B cell (primary cell): ENCODE measurements around the gene NCKAP5L. TPM values are rescaled to one million over a fixed set of nuclear protein-coding genes. Genes with fewer than 3 reads are reported as not detected.
A peak's percentile ranks its signal among the peaks of the same experiment; 100 is the strongest.

Experiments used
- ATAC-seq: fragments of 200-7000 bp; cut with Tn5 transposase; one replicate; pipeline ENCODE4 v1.10.0; 2021; ENCODE audit warnings: low read depth, mild to moderate bottlenecking, moderate number of reproducible peaks, moderate library complexity
- CTCF ChIA-PET: fragments of 350-600 bp; sonication (Branson Sonifier 250); formaldehyde crosslinking; loops from one replicate; lab custom pipeline; 2021; ENCODE audit warnings: antibody characterized with exemption, inconsistent platforms; lab: Charles Lee
- POLR2A ChIA-PET: fragments of 350-600 bp; sonication (Branson Sonifier 250); formaldehyde crosslinking; loops from one replicate; lab custom pipeline; 2021; ENCODE audit warnings: antibody characterized with exemption; lab: Charles Lee
- DNase-seq: peaks from one replicate; pipeline ENCODE4 v3.0.0; 2013
- H2AFZ ChIP-seq: 2 replicates; pipeline ENCODE4 v1.6.1; 2012; ENCODE audit warnings: mild to moderate bottlenecking, low read depth, low read length; ENCODE audit not compliant: insufficient read depth, poor library complexity, severe bottlenecking
- H3K27ac ChIP-seq, 2 donors: 1 replicate in 1 of 2; 2 replicates in 1 of 2; pipeline ENCODE4 v1.5.1; 2012 to 2013; ENCODE audit warnings: low read length in 2 of 2, mild to moderate bottlenecking in 2 of 2, moderate library complexity in 1 of 2
- H3K27me3 ChIP-seq, 4 experiments: fragments of 200-600 bp in 1 of 4; sonication (generic) in 1 of 4; replicated peaks in 1 of 4; 1 replicate in 2 of 4; 2 replicates in 2 of 4; pipeline versions ENCODE4 v1.6.1 to v1.7.0; 2013 to 2016; ENCODE audit warnings: low read length in 3 of 4, mild to moderate bottlenecking in 2 of 4, mixed read lengths in 1 of 4, moderate library complexity in 1 of 4; ENCODE audit not compliant: insufficient read depth in 4 of 4, control insufficient read depth in 3 of 4; ENCODE audit errors: control extremely low read depth in 1 of 4
- H3K36me3 ChIP-seq, 2 experiments: replicated peaks in 1 of 2; 1 replicate in 1 of 2; 2 replicates in 1 of 2; pipeline versions ENCODE4 v1.6.1 to v1.7.1; 2013; ENCODE audit warnings: low read length in 1 of 2; ENCODE audit not compliant: insufficient read depth in 2 of 2, control insufficient read depth in 1 of 2; ENCODE audit errors: control extremely low read depth in 1 of 2, extremely low read depth in 1 of 2
- H3K4me1 ChIP-seq, 2 donors: fragments of 200-600 bp in 1 of 2; sonication (generic) in 1 of 2; 1 replicate in 1 of 2; 2 replicates in 1 of 2; pipeline versions ENCODE4 v1.5.1 to v1.6.1; 2013 to 2017; ENCODE audit warnings: low read length in 2 of 2; ENCODE audit not compliant: control insufficient read depth in 2 of 2, insufficient read depth in 2 of 2
- H3K4me2 ChIP-seq: replicated peaks from 2 replicates; pipeline ENCODE3; 2012; ENCODE audit warnings: mild to moderate bottlenecking, low read depth, low read length; ENCODE audit not compliant: poor library complexity, severe bottlenecking
- H3K4me3 ChIP-seq, 5 experiments: fragments of 200-600 bp in 1 of 5; sonication (generic) in 1 of 5; 1 replicate in 3 of 5; 2 replicates in 2 of 5; pipeline versions ENCODE4 v1.5.1 to v1.7.0; 2011 to 2016; ENCODE audit warnings: low read length in 4 of 5, mild to moderate bottlenecking in 4 of 5, low read depth in 2 of 5, control low read depth in 1 of 5, moderate library complexity in 1 of 5; ENCODE audit not compliant: insufficient read depth in 1 of 5; ENCODE audit errors: control extremely low read depth in 1 of 5, extremely low read depth in 1 of 5
- H3K79me2 ChIP-seq: fragments of 200-600 bp; sonication (generic); one replicate; pipeline ENCODE4 v1.6.0; 2016; ENCODE audit warnings: low read length; ENCODE audit not compliant: control insufficient read depth, insufficient read depth
- H3K9ac ChIP-seq: fragments of 200-600 bp; sonication (generic); 2 replicates; pipeline ENCODE4 v1.6.1; 2017; ENCODE audit warnings: mild to moderate bottlenecking, low read length, moderate library complexity
- H3K9me3 ChIP-seq, 3 donors: one replicate each; pipeline versions ENCODE4 v1.6.1 to v1.7.1; 2013; ENCODE audit warnings: low read length in 2 of 3; ENCODE audit not compliant: control insufficient read depth in 2 of 3, insufficient read depth in 1 of 3; ENCODE audit errors: control extremely low read depth in 1 of 3
- H4K20me1 ChIP-seq: 2 replicates; pipeline ENCODE4 v1.6.0; 2012; ENCODE audit warnings: mild to moderate bottlenecking, low read length; ENCODE audit not compliant: insufficient read depth, control insufficient read depth, poor library complexity, severe bottlenecking
- H3K27ac Mint-ChIP-seq: one replicate; pipeline ENCODE4 v1.8.0; 2021; ENCODE audit warnings: mixed read lengths
- H3K27me3 Mint-ChIP-seq: one replicate; pipeline ENCODE4 v1.8.0; 2021; ENCODE audit warnings: mixed read lengths
- H3K4me1 Mint-ChIP-seq: one replicate; pipeline ENCODE4 v1.8.0; 2021; ENCODE audit warnings: mixed read lengths
- H3K4me3 Mint-ChIP-seq: one replicate; pipeline ENCODE4 v1.8.0; 2021; ENCODE audit warnings: mixed read lengths
- H3K9me3 Mint-ChIP-seq: one replicate; pipeline ENCODE4 v1.8.0; 2022; ENCODE audit warnings: mixed read lengths; ENCODE audit not compliant: insufficient read depth
- CTCF ChIP-seq: fragments of 200-600 bp; IDR thresholded peaks from one replicate; pipeline ENCODE4 v1.8.0; 2022; ENCODE audit warnings: antibody characterized with exemption, mild to moderate bottlenecking
- EZH2 ChIP-seq: IDR thresholded peaks from 2 replicates; pipeline ENCODE4 v1.6.1; 2012; ENCODE audit warnings: borderline replicate concordance, low read depth, mild to moderate bottlenecking, moderate library complexity, low read length; ENCODE audit not compliant: insufficient read depth, poor library complexity, severe bottlenecking
- WGBS: methylation state at CpG from one replicate; pipeline ENCODE4 v1.1.5; 2013; ENCODE audit warnings: missing lambda C conversion rate; ENCODE audit not compliant: insufficient coverage; 5-methylcytosine and 5-hydroxymethylcytosine counted together
- intact Hi-C: fragments of 100-400 bp; cut with micrococcal nuclease; formaldehyde crosslinking; loops from one replicate; pipeline ENCODE4 v1.10.0; 2022
- polyA plus RNA-seq: library from polyadenylated mRNA; depleted of rRNA; stranded (reverse); fragments of >200 nt; gene quantifications from 2 replicates; pipeline ENCODE4 v1.2.3, GENCODE V29; 2012
- total RNA-seq, 2 donors: library from RNA; stranded (reverse); fragments of 120-200 nt in 1 of 2; gene quantifications; 1 replicate in 1 of 2; 2 replicates in 1 of 2; pipeline versions ENCODE4 v1.2.3 to v1.2.4, GENCODE V29; 2013 to 2022

The NCKAP5L gene
- total and polyA plus RNA-seq, 2 donors (not counting 1 experiment from before 2014, with no cell fraction given): 3.2 to 13.2 TPM

- WGBS: 16% methylated on average over 21 of the region's 38 CpGs
- CTCF ChIA-PET: interaction anchor here (0.6 to 3.3 kb wide), 13 partner anchors 11 to 283 kb away, joined by 3 to 11 read pairs (median 4); partner anchors contain the start of genes BCDIN3D and TMBIM6
- Histone ChIP-seq H4K20me1 (peaks cover 7% of the 10 kb centered on the region), H3K4me3 (peak overlapping the region; percentile 21 to 84 (median 73)), H3K4me2 (peak overlapping the region; percentile 89), H3K79me2 (peaks cover 33% of the 10 kb centered on the region), H3K9ac (peak overlapping the region; percentile 78), H3K4me1 (peaks cover 26% of the 10 kb centered on the region in 2 donors), H3K27ac (peak overlapping the region; percentile 9 to 43), H2AFZ (peak overlapping the region; percentile 89), H3K36me3 (no peaks in the 10 kb centered on the region), H3K9me3 (no peaks in the 10 kb centered on the region), H3K27me3 (no peaks in the 10 kb centered on the region)
- Mint-ChIP-seq H3K27me3 (no peaks in the 10 kb centered on the region), H3K9me3 (no peaks in the 10 kb centered on the region), H3K4me3 (peak overlapping the region; percentile 99), H3K27ac (peak overlapping the region; percentile 65), H3K4me1 (peaks cover 39% of the 10 kb centered on the region)
- ATAC-seq (peak; percentile 5), DNase-seq (peak; percentile 56)
- intact Hi-C loops: loop anchor here (1.0 to 5.0 kb wide), 7 partner anchors 12 to 573 kb away; partner anchors contain the start of genes BCDIN3D, LARP4, MCRS1 and PRPF40B
- TF ChIP-seq EZH2: no peak
- TF ChIP-seq CTCF: no peak
- POLR2A ChIA-PET: interaction anchor here (0.6 to 2.8 kb wide), 9 partner anchors 9 to 1247 kb away, joined by 4 to 16 read pairs (median 6); partner anchors contain the start of genes BCDIN3D, FAIM2, PRPF40B and TMBIM6
Measured at GRCh38 chr12:49827401-49828099, 663 bp downstream of the NCKAP5L start.

GRCh38 chr12:49827051-49827400, 1.2 kb downstream of the NCKAP5L start:
- Mint-ChIP-seq H3K27ac (peak overlapping the region; percentile 65), H3K27me3 (no peaks in the 10 kb centered on the region), H3K9me3 (no peaks in the 10 kb centered on the region), H3K4me1 (peaks cover 39% of the 10 kb centered on the region), H3K4me3 (peak overlapping the region; percentile 99)
- H3K4me1 ChIP-seq: peaks cover 26% of the 10 kb centered on the region in 2 donors
- no peak overlapping the region for H3K27ac ChIP-seq
- DNase-seq: peak; percentile 18
- intact Hi-C loops: loop anchor here (5.0 kb wide), 2 partner anchors 185 to 260 kb away; partner anchors contain the start of gene MCRS1
- peaks cover 35% of the 10 kb centered on the region for H3K79me2 ChIP-seq
- 95% methylated on average over 3 of the region's 6 CpGs for WGBS
- H3K9me3 ChIP-seq: no peaks in the 10 kb centered on the region
- no peaks in the 10 kb centered on the region for H3K27me3 ChIP-seq
- ATAC-seq: no peak
- peak overlapping the region in 1 of 5 experiments; percentile 84 for H3K4me3 ChIP-seq
- peak overlapping the region; percentile 89 for H2AFZ ChIP-seq
- ChIA-PET POLR2A (interaction anchor here (1.6 kb wide), 1 partner anchor 15 kb away, joined by 5 read pairs; no protein-coding TSS in a partner anchor), CTCF (interaction anchor here (0.9 to 3.3 kb wide), 6 partner anchors 12 to 86 kb away, joined by 3 to 11 read pairs (median 4); partner anchors contain the start of gene TMBIM6)
- peaks cover 7% of the 10 kb centered on the region for H4K20me1 ChIP-seq
- H3K36me3 ChIP-seq: no peaks in the 10 kb centered on the region
- no peak for TF ChIP-seq EZH2
- no peak for TF ChIP-seq CTCF
- peak overlapping the region; percentile 89 for H3K4me2 ChIP-seq
- peak overlapping the region; percentile 78 for H3K9ac ChIP-seq
